NT2/D1 (cell line): ENCODE measurements around the gene HNRNPA2B1.
"Not testable (repeated sequence)": the region's sequence is repeated elsewhere in the genome, so short reads cannot be mapped to it uniquely, and the experiment has no call there.

Source experiments
- DNase-seq: peaks from one replicate; pipeline ENCODE4 v3.0.0-alpha.2; 2011; ENCODE audit warnings: low read depth, low spot score
- H3K27me3 ChIP-seq: 2 replicates; pipeline ENCODE4 v1.6.0; 2011; ENCODE audit warnings: mild to moderate bottlenecking; ENCODE audit not compliant: insufficient read length, insufficient read depth
- H3K36me3 ChIP-seq: 2 replicates; pipeline ENCODE4 v1.6.1; 2011; ENCODE audit warnings: mild to moderate bottlenecking, low read length, mixed read lengths; ENCODE audit not compliant: insufficient read depth, insufficient read length
- H3K4me1 ChIP-seq: 2 replicates; pipeline ENCODE4 v1.5.1; 2011; ENCODE audit not compliant: insufficient read depth, insufficient read length
- H3K4me3 ChIP-seq: 2 replicates; pipeline ENCODE4 v1.5.1; 2011; ENCODE audit warnings: low read depth; ENCODE audit not compliant: insufficient read length
- H3K9ac ChIP-seq: 2 replicates; pipeline ENCODE4 v1.6.0; 2011; ENCODE audit warnings: low read depth; ENCODE audit not compliant: insufficient read length
- H3K9me3 ChIP-seq: 2 replicates; pipeline ENCODE4 v1.5.1; 2011; ENCODE audit warnings: mild to moderate bottlenecking, low read length; ENCODE audit not compliant: insufficient read depth
- SUZ12 ChIP-seq: IDR thresholded peaks from 2 replicates; pipeline ENCODE4 v1.6.1; 2011; ENCODE audit not compliant: insufficient read length, insufficient read depth; ENCODE audit errors: extremely low read depth
- YY1 ChIP-seq: IDR thresholded peaks from 2 replicates; pipeline ENCODE4 v1.6.1; 2011; ENCODE audit not compliant: insufficient read length, insufficient read depth
- ZNF274 ChIP-seq: IDR thresholded peaks from 2 replicates; pipeline ENCODE4 v1.6.1; 2011; ENCODE audit warnings: mild to moderate bottlenecking, low read depth, low read length

HNRNPA2B1 gene

DNA sequence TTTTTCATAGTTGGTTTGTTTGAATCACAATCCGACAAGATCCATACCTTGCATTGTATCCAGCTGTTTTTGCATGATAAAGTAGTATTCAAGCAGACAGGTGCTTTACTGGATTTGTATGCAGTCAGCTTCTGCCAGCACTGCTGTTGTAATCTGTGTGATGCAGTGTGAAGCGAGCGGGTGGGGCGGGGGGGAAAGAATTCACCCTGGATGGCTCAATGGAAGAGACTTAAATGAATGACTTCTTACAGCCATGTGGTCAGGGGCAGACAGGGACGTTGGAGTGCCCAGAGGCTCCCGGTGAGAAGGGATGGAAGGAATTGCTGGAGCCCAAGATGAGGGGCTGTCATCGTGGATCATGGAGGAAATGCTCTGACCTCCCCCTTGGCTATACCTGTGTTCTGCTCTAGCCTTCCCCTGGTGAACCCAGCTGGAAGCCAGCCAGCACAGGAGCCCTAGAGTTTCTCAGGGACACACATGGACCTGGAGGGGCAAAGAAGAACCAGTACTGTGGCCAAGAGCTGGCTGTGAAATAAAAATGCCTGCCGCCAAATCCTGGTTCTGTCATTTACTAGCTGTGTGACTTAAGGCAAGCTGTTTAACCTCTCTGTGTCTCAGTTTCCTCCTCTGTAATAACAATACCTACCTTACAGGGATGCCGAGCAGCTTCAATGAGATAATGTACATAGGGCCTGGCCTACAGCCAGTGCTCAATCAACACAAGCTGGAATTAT is 34.4 kb downstream of the HNRNPA2B1 start:
- TF ChIP-seq YY1: no peak
- no peak for TF ChIP-seq ZNF274
- no peak for TF ChIP-seq SUZ12
- no peaks in the 10 kb centered on the region for H3K27me3 ChIP-seq
- no peaks in the 10 kb centered on the region for H3K9me3 ChIP-seq
- no peak overlapping the region for H3K4me3 ChIP-seq
- peaks cover 8% of the 10 kb centered on the region for H3K4me1 ChIP-seq
- peaks cover 8% of the 10 kb centered on the region for H3K36me3 ChIP-seq
- H3K9ac ChIP-seq: no peak overlapping the region
- DNase-seq: no peak

DNA sequence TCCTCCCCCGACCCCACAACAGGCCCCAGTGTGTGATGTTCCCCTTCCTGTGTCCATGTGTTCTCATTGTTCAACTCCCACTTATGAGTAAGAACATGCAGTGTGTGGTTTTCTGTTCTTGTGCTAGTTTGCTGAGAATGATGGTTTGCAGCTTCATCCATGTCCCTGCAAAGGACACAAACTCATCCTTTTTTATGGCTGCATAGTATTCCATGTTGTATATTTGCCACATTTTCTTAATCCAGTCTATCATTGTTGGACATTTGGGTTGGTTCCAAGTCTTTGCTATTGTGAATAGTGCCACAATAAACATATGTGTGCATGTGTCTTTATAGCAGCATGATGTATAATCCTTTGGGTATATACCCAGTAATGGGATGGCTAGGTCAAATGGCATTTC is 36.7 kb downstream of the HNRNPA2B1 start:
- H3K4me3 ChIP-seq, H3K9me3 ChIP-seq, H3K4me1 ChIP-seq, H3K9ac ChIP-seq, DNase-seq, H3K27me3 ChIP-seq, H3K36me3 ChIP-seq: not testable (repeated sequence)

- no peaks in the 10 kb centered on the region for H3K9me3 ChIP-seq
- no peak overlapping the region for H3K9ac ChIP-seq
- no peaks in the 10 kb centered on the region for H3K27me3 ChIP-seq
- no peak for DNase-seq
- H3K4me1 ChIP-seq: peaks cover 10% of the 10 kb centered on the region
- no peaks in the 10 kb centered on the region for H3K36me3 ChIP-seq
- H3K4me3 ChIP-seq: no peak overlapping the region
- TF ChIP-seq ZNF274: no peak
- no peak for TF ChIP-seq YY1
- no peak for TF ChIP-seq SUZ12
These were observed 38.1 kb downstream of the HNRNPA2B1 start for GRCh38 chr7:26162431-26162830.

- H3K4me3 ChIP-seq: no peak overlapping the region
- H3K36me3 ChIP-seq: no peaks in the 10 kb centered on the region
- DNase-seq: no peak
- H3K9ac ChIP-seq: no peak overlapping the region
- peaks cover 4% of the 10 kb centered on the region for H3K4me1 ChIP-seq
- no peaks in the 10 kb centered on the region for H3K9me3 ChIP-seq
- no peak for TF ChIP-seq ZNF274
- no peak for TF ChIP-seq SUZ12
- TF ChIP-seq YY1: no peak
- H3K27me3 ChIP-seq: no peaks in the 10 kb centered on the region
These were observed 39.6 kb downstream of the HNRNPA2B1 start for GRCh38 chr7:26160896-26161295.

- Histone ChIP-seq H3K9me3 (peaks cover 7% of the 10 kb centered on the region; the same call in 1 of the 2 replicates), H3K4me1 (peaks cover 11% of the 10 kb centered on the region), H3K27me3 (no peaks in the 10 kb centered on the region), H3K4me3 (no peak overlapping the region), H3K9ac (no peak overlapping the region), H3K36me3 (no peaks in the 10 kb centered on the region)
- no peak for DNase-seq
- TF ChIP-seq ZNF274: no peak
- no peak for TF ChIP-seq YY1
- no peak for TF ChIP-seq SUZ12
These were observed 41.3 kb downstream of the HNRNPA2B1 start for GRCh38 chr7:26159243-26159642.

DNA sequence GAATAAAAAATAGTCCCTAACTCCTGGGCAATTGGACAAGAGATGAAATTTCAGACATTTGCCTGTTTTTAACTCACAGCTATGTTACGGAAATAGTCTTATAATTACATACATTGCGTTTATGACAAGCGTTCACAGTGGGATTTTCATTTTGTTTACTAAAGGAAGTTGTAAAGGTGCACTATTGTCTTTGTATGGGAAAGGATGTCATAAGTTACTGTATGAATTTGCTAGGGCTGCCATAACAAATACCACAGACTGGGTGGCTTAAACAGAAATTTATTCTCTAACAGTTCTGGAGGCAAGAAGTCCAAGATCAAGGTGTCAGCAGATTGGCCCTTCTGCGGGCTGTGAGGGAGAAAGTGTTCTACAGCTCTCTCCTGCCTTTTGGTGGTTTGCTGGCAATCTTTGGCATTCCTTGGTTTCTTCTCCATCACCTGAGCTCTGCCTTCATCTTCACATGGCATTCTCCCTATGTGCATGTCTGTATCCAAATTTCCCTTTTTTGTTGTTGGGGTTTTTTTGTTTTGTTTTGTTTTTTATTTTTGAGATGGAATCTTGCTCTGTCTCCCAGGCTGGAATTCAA is 42.9 kb downstream of the HNRNPA2B1 start:
- no peaks in the 10 kb centered on the region for H3K36me3 ChIP-seq
- peaks cover 9% of the 10 kb centered on the region; the same call in 1 of the 2 replicates for H3K9me3 ChIP-seq
- no peak for DNase-seq
- TF ChIP-seq YY1 (no peak), ZNF274 (no peak), SUZ12 (no peak)
- H3K4me1 ChIP-seq: peaks cover 14% of the 10 kb centered on the region
- H3K9ac ChIP-seq: no peak overlapping the region
- H3K4me3 ChIP-seq: no peak overlapping the region
- H3K27me3 ChIP-seq: no peaks in the 10 kb centered on the region

DNA sequence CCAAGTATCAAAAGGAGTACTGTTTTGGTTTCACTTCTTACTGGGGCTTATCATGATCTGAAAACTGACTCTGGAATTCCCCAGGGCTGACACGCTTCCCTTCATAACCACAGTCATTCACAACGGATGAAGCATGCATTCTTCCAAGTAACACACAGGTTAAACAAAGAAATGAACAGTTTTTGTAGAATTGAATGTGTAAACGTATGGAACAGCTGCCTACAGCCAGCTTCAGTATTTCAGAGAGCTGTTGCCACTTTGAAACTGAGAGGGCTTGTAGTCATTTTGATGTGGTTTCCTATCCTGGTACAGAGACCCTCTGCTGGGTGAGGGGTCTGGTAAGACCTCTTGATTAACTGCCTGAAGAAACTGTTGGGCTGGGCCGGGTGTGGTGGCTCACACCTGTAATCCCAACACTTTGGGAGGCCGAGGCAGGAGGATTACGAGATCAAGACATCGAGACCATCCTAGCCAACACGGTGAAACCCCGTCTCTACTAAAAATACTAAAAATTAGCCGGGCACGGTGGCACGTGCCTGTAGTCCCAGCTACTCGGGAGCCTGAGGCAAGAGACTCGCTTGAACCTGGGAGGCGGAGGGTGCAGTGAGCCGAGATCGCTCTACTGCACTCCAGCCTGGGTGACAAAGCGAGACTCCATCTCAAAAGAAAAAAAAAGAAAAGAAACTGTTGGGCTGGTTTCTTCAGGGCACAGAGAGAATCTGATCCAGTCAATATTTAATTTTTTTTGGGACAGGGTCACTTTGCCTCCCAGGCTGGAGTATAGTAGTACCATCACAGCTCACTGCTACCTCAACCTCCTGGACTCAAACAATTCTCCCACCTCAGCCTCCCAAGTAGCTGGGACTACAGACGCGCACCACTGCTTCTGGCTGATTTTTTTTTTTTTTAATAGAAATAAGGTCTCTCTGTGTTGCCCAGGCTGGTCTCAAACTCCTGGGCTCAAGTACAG is 43.8 kb downstream of the HNRNPA2B1 start:
- no peak for DNase-seq
- Histone ChIP-seq H3K9me3 (peaks cover 9% of the 10 kb centered on the region; the same call in 1 of the 2 replicates), H3K27me3 (no peaks in the 10 kb centered on the region), H3K36me3 (no peaks in the 10 kb centered on the region), H3K4me1 (peaks cover 15% of the 10 kb centered on the region), H3K4me3 (no peak overlapping the region), H3K9ac (no peak overlapping the region)
- no peak for TF ChIP-seq ZNF274
- TF ChIP-seq SUZ12: no peak
- TF ChIP-seq YY1: no peak
